Cerebellar cortex (tissue), 1 donor: Measurements from ENCODE around the gene MBLAC1.

Source experiments
- DNase-seq: peaks from one replicate; pipeline ENCODE4 v3.0.0-alpha.2; 2015; ENCODE audit warnings: low spot score

MBLAC1 gene

GRCh38 chr7:100095704-100096103 is 31.1 kb upstream of the MBLAC1 start:
- DNase-seq, result no peak

GRCh38 chr7:100098913-100099312 is 27.9 kb upstream of the MBLAC1 start:
- no peak for DNase-seq

- no peak for DNase-seq
These were observed 27.3 kb upstream of the MBLAC1 start for GRCh38 chr7:100099452-100099851.

- DNase-seq, result peak; percentile 90
These were observed 26.2 kb upstream of the MBLAC1 start for GRCh38 chr7:100100420-100101015.

DNA sequence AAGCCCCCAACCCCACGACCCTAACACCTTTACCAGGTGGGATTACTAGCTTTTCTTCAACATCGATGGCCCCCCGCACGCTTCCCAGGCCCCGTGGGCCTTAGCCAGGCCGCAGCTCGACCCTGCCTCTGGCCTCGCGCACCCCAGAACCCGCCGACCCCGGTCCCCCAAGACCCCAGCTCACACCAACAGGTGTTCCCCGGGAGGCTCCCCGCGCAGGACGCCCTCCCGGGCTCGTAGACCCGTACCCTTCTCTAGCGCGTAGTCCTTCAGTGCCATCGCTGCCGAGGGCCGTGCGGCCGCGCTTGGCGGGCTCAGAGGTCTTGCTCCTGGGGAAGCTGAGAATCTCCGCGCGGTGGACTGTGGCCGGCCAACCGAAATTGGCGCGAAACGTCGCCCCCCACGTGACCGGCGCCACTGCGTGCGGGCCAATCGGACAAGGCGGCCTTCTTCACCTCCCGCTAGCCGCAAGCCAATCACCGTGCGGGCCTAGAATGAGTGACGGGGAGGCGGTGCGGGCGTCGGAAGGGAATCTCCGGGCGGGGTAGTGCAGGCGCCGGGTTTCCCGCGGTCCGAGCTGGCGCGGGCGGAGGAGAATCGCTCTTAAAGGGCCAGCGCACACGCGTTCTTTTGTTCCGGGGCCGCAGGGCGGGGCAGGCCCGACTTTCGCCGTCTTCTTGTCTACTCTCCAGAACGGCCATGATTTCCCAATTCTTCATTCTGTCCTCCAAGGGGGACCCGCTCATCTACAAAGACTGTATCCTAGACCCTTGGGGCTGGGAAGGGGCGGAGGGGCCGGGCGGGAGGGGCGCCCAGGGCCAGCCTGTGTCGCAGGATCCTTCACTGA is 25.5 kb upstream of the MBLAC1 start, which contains the start of the genes AP4M1 and MCM7:
TSS of gene AP4M1 (plus strand) at position 628 of the 847 bp plus-strand sequence. CDS start at position 700, 72 bp downstream.
TSS of gene MCM7 (minus strand) at position 382 of the 847 bp plus-strand sequence. CDS start at position 279, 103 bp downstream.
- peak; percentile 99 for DNase-seq

GRCh38 chr7:100102950-100103840 is 23.6 kb upstream of the MBLAC1 start:
- no peak for DNase-seq

- no peak for DNase-seq
These were observed 21.2 kb upstream of the MBLAC1 start for GRCh38 chr7:100105534-100105933.

GRCh38 chr7:100106633-100107032 is 20.1 kb upstream of the MBLAC1 start:
- no peak for DNase-seq

GRCh38 chr7:100107125-100107737 is 19.5 kb upstream of the MBLAC1 start:
- no peak for DNase-seq

- no peak for DNase-seq
These were observed 18.9 kb upstream of the MBLAC1 start for GRCh38 chr7:100107890-100108289.

DNA sequence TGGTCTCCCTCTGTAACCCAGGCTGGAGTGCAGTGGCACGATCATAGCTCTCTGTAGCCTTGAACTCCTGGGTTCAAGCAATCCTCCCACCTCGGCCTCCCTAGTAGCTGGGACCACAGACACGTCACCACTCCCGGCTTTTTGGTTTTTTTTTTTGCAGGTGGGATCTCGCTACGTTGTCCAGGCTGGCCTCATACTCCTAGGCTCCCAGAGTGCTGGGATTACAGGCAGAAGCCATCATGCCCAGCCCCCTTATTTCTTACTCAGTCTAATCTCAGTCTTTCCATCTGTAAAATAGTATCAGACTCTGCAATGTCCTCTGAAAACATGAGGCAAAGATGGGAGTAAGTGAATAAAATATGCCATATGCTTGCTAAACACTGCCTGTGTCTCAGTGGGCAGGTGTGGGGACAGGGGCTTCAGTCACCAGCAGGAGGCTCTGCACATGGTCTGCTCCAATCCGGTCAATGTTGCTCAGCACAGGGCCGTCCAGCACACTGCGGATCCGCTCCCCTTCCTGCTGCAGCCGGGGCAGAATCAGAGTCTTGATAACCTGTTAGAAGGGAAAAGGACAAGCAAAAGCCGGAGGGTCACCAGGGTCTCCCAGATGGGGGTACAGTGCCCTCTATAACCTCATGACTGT is 17.1 kb upstream of the MBLAC1 start:
- no peak for DNase-seq

GRCh38 chr7:100111156-100111555 is 15.6 kb upstream of the MBLAC1 start:
- DNase-seq, result no peak

DNA sequence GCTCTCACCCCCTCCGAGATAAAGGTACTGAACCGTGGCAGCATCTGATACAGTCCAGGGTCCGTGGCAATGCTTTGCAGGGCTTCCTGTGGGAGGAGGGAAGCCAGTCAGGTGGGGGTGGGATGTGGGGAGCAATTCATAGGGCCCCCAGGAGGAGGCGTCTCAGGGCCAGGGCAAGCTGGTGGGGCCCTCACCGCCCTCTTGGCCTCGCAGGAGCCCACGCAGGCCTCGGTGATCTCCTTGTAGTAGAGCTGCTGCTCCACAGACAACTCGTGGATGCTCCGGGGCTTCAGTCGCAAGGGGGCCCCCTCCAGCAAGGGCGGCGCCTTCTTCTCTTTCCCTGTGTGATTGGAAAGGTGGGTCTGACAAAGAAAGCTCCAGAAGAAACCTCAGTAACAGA is 14.9 kb upstream of the MBLAC1 start:
- DNase-seq, result no peak

DNA sequence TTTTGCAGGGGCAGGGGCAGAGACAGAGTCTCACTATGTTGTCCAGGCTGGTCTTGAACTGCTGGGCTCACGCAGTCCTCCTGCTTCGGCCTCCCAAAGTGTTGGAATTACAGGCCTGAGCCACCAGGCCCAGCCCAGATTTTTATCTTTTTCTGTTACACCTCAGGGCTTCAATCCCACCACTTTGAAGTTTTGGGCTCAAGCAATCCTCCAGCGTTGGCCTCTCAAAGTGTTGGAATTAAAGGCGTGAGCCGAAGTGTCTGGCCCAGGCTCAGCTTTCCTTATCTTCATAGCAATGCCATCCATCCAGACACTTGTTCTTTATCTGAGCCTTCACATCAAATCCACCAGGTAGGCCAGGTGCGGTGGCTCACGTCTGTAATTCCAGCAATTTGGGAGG is 11.7 kb upstream of the MBLAC1 start:
- DNase-seq, result no peak

GRCh38 chr7:100118388-100119071 is 8.2 kb upstream of the MBLAC1 start:
- DNase-seq, result no peak

DNA sequence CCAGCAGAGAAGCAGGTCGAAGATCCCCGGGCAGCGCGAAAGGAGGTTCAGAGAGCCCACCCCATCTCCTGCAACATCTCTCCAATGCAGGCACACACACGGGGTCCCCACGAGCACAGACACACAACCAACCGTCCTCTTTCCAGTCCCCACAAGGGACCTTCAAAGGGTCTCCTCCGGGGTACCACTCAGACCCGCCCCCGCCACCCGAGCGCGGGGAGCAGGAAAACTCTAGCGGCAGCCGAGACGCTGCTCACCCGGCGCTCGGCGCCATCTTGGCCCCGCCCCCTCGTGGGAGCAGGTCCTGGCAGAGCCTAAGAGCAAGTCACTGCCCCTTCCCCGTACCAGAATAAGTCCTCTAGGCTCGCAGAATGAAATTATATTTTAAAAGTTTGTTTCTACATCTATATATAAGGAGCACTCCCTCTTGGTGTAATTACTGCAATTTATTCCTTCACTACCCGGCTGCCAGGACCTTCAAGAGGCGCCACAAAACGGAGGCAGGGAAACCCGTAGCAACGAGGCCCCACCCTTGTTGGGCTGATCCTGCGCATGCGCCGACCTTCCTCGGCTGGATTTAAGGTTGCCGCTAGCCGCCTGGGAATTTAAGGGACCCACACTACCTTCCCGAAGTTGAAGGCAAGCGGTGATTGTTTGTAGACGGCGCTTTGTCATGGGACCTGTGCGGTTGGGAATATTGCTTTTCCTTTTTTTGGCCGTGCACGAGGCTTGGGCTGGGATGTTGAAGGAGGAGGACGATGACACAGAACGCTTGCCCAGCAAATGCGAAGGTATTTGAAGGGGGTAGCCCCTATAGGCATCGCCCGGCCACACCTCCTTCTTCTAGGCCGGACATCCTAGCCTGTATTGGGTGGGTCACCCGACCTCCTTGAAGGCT is 7.4 kb upstream of the MBLAC1 start, which contains the start of the genes CNPY4 and TAF6:
TSS of gene CNPY4 (plus strand) at position 563 of the 898 bp plus-strand sequence. CDS start at position 674, 111 bp downstream.
TSS of gene TAF6 (minus strand) at position 287 of the 898 bp plus-strand sequence. CDS start 5,149 bp downstream, outside the sequence.
- peak; percentile 98 for DNase-seq

DNA sequence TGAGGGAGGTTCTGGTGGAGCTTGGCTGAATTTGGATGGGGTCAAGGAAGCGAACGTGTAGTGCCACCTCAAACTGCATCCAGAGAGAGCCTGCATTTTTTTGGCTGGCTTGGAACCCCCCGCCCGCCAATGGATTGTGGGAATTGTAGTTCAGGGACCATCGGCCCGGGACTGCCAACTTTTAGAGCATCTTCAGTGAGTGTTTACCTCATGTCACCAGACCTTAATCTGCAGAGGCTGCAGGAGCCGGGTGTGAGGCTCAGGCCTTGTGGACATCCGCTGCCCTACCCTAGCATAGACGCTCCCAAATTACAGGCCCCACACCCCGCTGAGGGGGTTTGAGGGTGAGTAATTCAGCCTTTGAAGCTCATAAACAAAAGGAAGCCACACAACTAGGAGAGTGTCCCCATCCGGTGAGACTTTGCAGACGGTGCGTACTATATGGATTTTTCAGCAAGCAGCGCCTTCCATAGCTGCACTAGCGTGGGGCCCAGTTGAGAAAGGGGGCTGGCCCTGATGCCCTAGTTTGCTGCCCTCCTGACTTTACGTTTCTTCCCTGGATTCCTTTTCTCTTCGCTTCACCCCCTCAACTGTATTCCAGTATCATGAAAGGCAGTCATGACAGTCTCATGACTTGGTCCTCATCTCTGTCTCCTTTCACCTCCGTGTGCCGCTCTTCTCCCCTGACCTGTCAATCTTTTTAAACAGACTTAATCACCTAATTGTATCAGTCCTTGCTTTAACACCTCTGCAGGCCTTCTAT is 6.6 kb upstream of the MBLAC1 start:
- peak; percentile 91 for DNase-seq

GRCh38 chr7:100120733-100121036 is 6.1 kb upstream of the MBLAC1 start:
- DNase-seq, result no peak

- no peak for DNase-seq
These were observed 4.7 kb upstream of the MBLAC1 start for GRCh38 chr7:100122067-100122466.
